SK-N-SH treated with all-trans-retinoic acid at 6 μM for 48 hours (cell line): ENCODE data around the gene UNC13C.

Experiments used
- ATAC-seq: fragments of 200-7000 bp; cut with Tn5 transposase; 3 replicates; pipeline ENCODE4 v1.9.1; 2020; ENCODE audit warnings: mild to moderate bottlenecking, moderate library complexity
- ARNTL ChIP-seq: fragments of 450-650 bp; formaldehyde crosslinking; IDR thresholded peaks from 2 replicates; pipeline ENCODE4 v1.5.0; 2020; ENCODE audit warnings: low read depth, mild to moderate bottlenecking, moderate library complexity, borderline replicate concordance
- BACH2 ChIP-seq: fragments of 250-450 bp; sonication (Bioruptor Pico); IDR thresholded peaks from 2 replicates; pipeline ENCODE4 v1.9.0; 2021; ENCODE audit warnings: mild to moderate bottlenecking, borderline replicate concordance
- CSDC2 ChIP-seq: fragments of 250-450 bp; sonication (Bioruptor Pico); IDR thresholded peaks from 2 replicates; pipeline ENCODE4 v1.5.0; 2020; ENCODE audit warnings: mild to moderate bottlenecking, moderate library complexity
- ESRRG ChIP-seq: fragments of 250-450 bp; sonication (Bioruptor Pico); IDR thresholded peaks from 2 replicates; pipeline ENCODE4 v1.6.1; 2021; ENCODE audit warnings: mild to moderate bottlenecking
- GLIS3 ChIP-seq: fragments of 250-450 bp; sonication (Bioruptor Pico); IDR thresholded peaks from 2 replicates; pipeline ENCODE4 v1.5.0; 2020; ENCODE audit warnings: mild to moderate bottlenecking, moderate library complexity
- ISL1 ChIP-seq: fragments of 250-450 bp; sonication (Bioruptor Pico); IDR thresholded peaks from 2 replicates; pipeline ENCODE4 v2.1.2; 2022; ENCODE audit warnings: mild to moderate bottlenecking, moderate library complexity
- OSR1 ChIP-seq: fragments of 250-450 bp; sonication (Bioruptor Pico); IDR thresholded peaks from 2 replicates; pipeline ENCODE4 v1.8.0; 2022; ENCODE audit warnings: moderate library complexity, mild to moderate bottlenecking, inconsistent platforms
- PPARA ChIP-seq: fragments of 250-450 bp; sonication (Bioruptor Pico); IDR thresholded peaks from 2 replicates; pipeline ENCODE4 v1.5.0; 2020; ENCODE audit warnings: mild to moderate bottlenecking, borderline replicate concordance
- RARB ChIP-seq: fragments of 250-450 bp; sonication (Bioruptor Pico); IDR thresholded peaks from 2 replicates; pipeline ENCODE4 v1.8.0; 2021; ENCODE audit warnings: mild to moderate bottlenecking, moderate library complexity
- SNAI2 ChIP-seq: fragments of 250-450 bp; sonication (Bioruptor Pico); IDR thresholded peaks from 2 replicates; pipeline ENCODE4 v1.5.0; 2020; ENCODE audit warnings: mild to moderate bottlenecking, moderate library complexity
- TCF4 ChIP-seq: fragments of 250-450 bp; sonication (Bioruptor Pico); IDR thresholded peaks from 2 replicates; pipeline ENCODE4 v1.8.0; 2021; ENCODE audit warnings: mild to moderate bottlenecking, moderate library complexity, borderline replicate concordance
- TOX ChIP-seq: fragments of 250-450 bp; sonication (Bioruptor Pico); IDR thresholded peaks from 2 replicates; pipeline ENCODE4 v1.8.0; 2021; ENCODE audit warnings: mild to moderate bottlenecking, moderate library complexity, borderline replicate concordance
- ZC3H10 ChIP-seq: fragments of 250-450 bp; sonication (Bioruptor Pico); IDR thresholded peaks from 2 replicates; pipeline ENCODE4 v1.5.1; 2021; ENCODE audit warnings: mild to moderate bottlenecking, moderate library complexity
- ZFP3 ChIP-seq: fragments of 250-450 bp; sonication (Bioruptor Pico); IDR thresholded peaks from 2 replicates; pipeline ENCODE4 v1.5.0; 2020; ENCODE audit warnings: mild to moderate bottlenecking, moderate library complexity
- ZNF565 ChIP-seq: fragments of 450-650 bp; formaldehyde crosslinking; conservative IDR thresholded peaks from 2 replicates; pipeline ENCODE4 v1.5.0; 2020; ENCODE audit warnings: low read depth, mild to moderate bottlenecking, moderate library complexity
- ZNF70 ChIP-seq: fragments of 450-650 bp; formaldehyde crosslinking; IDR thresholded peaks from 2 replicates; pipeline ENCODE4 v1.5.0; 2020; ENCODE audit warnings: mild to moderate bottlenecking, moderate library complexity
- ZNF8 ChIP-seq: fragments of 450-650 bp; formaldehyde crosslinking; IDR thresholded peaks from 2 replicates; pipeline ENCODE4 v1.5.0; 2020; ENCODE audit warnings: mild to moderate bottlenecking, moderate library complexity
- TF ChIP-seq, protein P1 (sequence below): fragments of 250-450 bp; sonication (Bioruptor Pico); IDR thresholded peaks from 2 replicates; pipeline ENCODE4 v1.5.1; 2020; ENCODE audit warnings: low read depth, mild to moderate bottlenecking, moderate library complexity
- TF ChIP-seq, protein P2 (sequence below): fragments of 250-450 bp; sonication (Bioruptor Pico); IDR thresholded peaks from 2 replicates; pipeline ENCODE4 v1.8.0; 2020; ENCODE audit warnings: mild to moderate bottlenecking, moderate library complexity, borderline replicate concordance
- TF ChIP-seq, protein P3 (sequence below): fragments of 250-450 bp; sonication (Bioruptor Pico); IDR thresholded peaks from 2 replicates; pipeline ENCODE4 v1.8.0; 2021; ENCODE audit warnings: low read depth, mild to moderate bottlenecking, moderate library complexity, borderline replicate concordance
- TF ChIP-seq, protein P4 (sequence below): fragments of 250-450 bp; sonication (Bioruptor Pico); IDR thresholded peaks from 2 replicates; pipeline ENCODE4 v1.5.0; 2020; ENCODE audit warnings: mild to moderate bottlenecking, moderate library complexity

UNC13C gene

DNA sequence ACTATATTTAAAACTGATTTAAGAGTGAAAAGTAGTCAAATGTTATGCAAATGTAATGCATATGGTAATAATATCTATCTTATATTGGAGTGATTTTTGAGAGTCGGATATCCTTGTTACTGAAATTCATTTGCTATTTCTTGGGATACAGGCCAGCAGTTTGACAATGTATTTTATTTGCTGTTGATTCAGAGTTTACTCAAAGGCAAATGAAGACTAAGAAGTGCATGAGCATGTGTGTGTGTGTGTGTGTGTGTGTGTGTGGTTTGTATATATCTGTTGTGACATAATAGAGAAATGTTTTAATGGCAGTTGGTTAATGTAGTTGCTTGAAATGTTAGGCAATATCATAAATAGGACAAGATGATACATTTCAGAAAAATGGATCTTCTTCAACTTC lies 39.0 kb downstream of the UNC13C start:
- ATAC-seq, result no peak
- TF ChIP-seq ZNF70 (CRISPR knock-in tag) (no peak), ZNF565 (CRISPR knock-in tag) (no peak), ZNF8 (CRISPR knock-in tag) (no peak), ARNTL (CRISPR knock-in tag) (no peak), GLIS3 (no peak), TOX (CRISPR knock-in tag) (no peak), ZC3H10 (CRISPR knock-in tag) (no peak), ISL1 (no peak), PPARA (no peak)
- TF ChIP-seq, protein P1, sequence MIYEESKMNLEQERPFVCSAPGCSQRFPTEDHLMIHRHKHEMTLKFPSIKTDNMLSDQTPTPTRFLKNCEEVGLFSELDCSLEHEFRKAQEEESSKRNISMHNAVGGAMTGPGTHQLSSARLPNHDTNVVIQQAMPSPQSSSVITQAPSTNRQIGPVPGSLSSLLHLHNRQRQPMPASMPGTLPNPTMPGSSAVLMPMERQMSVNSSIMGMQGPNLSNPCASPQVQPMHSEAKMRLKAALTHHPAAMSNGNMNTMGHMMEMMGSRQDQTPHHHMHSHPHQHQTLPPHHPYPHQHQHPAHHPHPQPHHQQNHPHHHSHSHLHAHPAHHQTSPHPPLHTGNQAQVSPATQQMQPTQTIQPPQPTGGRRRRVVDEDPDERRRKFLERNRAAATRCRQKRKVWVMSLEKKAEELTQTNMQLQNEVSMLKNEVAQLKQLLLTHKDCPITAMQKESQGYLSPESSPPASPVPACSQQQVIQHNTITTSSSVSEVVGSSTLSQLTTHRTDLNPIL (CRISPR knock-in tag), result no peak

DNA sequence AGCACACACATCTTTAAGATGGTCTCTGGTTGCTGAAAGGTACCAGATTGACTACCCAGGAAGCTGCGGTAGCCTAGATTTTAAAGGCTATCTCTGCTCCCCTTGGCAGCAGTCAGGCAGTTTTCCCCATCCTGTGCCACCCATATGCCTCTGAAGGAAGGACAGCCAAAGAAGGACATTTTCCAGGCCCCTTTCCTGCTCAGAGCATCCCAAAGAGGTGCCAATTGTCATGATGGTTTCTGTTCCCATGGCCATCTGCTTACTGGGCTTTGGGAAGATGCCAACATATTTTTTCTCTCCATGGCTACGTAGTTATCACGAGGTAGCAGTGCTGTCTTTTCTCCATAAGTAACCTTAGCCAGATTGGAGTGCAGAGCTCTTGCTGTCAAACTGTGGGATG lies 39.7 kb downstream of the UNC13C start:
- ATAC-seq, result no peak
- TF ChIP-seq PPARA, result no peak
- no peak for TF ChIP-seq ZFP3 (CRISPR knock-in tag)
- TF ChIP-seq ZNF565 (CRISPR knock-in tag), result no peak
- TF ChIP-seq TCF4 (CRISPR knock-in tag), result no peak
- TF ChIP-seq, protein P2, sequence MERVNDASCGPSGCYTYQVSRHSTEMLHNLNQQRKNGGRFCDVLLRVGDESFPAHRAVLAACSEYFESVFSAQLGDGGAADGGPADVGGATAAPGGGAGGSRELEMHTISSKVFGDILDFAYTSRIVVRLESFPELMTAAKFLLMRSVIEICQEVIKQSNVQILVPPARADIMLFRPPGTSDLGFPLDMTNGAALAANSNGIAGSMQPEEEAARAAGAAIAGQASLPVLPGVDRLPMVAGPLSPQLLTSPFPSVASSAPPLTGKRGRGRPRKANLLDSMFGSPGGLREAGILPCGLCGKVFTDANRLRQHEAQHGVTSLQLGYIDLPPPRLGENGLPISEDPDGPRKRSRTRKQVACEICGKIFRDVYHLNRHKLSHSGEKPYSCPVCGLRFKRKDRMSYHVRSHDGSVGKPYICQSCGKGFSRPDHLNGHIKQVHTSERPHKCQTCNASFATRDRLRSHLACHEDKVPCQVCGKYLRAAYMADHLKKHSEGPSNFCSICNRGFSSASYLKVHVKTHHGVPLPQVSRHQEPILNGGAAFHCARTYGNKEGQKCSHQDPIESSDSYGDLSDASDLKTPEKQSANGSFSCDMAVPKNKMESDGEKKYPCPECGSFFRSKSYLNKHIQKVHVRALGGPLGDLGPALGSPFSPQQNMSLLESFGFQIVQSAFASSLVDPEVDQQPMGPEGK (CRISPR knock-in tag), result no peak
- TF ChIP-seq OSR1, result no peak
- no peak for TF ChIP-seq RARB
- no peak for TF ChIP-seq ZNF8 (CRISPR knock-in tag)
- no peak for TF ChIP-seq ESRRG (CRISPR knock-in tag)
- no peak for TF ChIP-seq TOX (CRISPR knock-in tag)
- TF ChIP-seq ISL1, result no peak
- TF ChIP-seq, protein P3, sequence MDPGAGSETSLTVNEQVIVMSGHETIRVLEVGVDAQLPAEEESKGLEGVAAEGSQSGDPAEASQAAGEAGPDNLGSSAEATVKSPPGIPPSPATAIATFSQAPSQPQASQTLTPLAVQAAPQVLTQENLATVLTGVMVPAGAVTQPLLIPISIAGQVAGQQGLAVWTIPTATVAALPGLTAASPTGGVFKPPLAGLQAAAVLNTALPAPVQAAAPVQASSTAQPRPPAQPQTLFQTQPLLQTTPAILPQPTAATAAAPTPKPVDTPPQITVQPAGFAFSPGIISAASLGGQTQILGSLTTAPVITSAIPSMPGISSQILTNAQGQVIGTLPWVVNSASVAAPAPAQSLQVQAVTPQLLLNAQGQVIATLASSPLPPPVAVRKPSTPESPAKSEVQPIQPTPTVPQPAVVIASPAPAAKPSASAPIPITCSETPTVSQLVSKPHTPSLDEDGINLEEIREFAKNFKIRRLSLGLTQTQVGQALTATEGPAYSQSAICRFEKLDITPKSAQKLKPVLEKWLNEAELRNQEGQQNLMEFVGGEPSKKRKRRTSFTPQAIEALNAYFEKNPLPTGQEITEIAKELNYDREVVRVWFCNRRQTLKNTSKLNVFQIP, result no peak
- no peak for TF ChIP-seq SNAI2 (CRISPR knock-in tag)
- TF ChIP-seq BACH2 (CRISPR knock-in tag), result no peak
- TF ChIP-seq CSDC2 (CRISPR knock-in tag), result no peak
- TF ChIP-seq, protein P1 (CRISPR knock-in tag), result no peak
- no peak for TF ChIP-seq GLIS3
- TF ChIP-seq, all 23 proteins: peak for 0

DNA sequence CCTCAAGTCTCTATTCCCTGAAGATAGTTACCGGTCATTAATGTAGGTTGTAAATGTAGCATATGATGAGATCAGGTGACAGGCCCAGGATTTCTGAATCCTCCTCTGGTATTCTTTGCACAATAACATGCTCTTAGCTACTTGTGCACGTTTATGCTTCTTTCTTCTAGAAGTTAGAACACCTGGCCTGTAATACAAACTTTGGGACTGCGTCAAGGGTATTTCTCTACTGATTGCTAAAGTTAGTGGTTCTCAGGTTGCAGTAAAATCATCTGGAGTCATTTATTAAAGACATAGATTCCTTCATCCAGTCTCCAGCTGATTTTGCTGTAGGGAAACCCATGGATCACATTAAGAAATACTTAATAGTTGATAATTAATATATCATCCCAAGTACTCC lies 48.0 kb downstream of the UNC13C start:
- TF ChIP-seq ARNTL (CRISPR knock-in tag) (no peak), ZC3H10 (CRISPR knock-in tag) (no peak), ZFP3 (CRISPR knock-in tag) (no peak), OSR1 (no peak)
- TF ChIP-seq, protein P4, sequence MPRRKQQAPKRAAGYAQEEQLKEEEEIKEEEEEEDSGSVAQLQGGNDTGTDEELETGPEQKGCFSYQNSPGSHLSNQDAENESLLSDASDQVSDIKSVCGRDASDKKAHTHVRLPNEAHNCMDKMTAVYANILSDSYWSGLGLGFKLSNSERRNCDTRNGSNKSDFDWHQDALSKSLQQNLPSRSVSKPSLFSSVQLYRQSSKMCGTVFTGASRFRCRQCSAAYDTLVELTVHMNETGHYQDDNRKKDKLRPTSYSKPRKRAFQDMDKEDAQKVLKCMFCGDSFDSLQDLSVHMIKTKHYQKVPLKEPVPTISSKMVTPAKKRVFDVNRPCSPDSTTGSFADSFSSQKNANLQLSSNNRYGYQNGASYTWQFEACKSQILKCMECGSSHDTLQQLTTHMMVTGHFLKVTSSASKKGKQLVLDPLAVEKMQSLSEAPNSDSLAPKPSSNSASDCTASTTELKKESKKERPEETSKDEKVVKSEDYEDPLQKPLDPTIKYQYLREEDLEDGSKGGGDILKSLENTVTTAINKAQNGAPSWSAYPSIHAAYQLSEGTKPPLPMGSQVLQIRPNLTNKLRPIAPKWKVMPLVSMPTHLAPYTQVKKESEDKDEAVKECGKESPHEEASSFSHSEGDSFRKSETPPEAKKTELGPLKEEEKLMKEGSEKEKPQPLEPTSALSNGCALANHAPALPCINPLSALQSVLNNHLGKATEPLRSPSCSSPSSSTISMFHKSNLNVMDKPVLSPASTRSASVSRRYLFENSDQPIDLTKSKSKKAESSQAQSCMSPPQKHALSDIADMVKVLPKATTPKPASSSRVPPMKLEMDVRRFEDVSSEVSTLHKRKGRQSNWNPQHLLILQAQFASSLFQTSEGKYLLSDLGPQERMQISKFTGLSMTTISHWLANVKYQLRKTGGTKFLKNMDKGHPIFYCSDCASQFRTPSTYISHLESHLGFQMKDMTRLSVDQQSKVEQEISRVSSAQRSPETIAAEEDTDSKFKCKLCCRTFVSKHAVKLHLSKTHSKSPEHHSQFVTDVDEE, result no peak
- TF ChIP-seq, protein P2 (CRISPR knock-in tag), result no peak
- TF ChIP-seq, protein P1 (CRISPR knock-in tag), result no peak

More for the DNA sequence above, 48.0 kb downstream of the UNC13C start:
- no peak for ATAC-seq
